ENCODE data around the gene MACROD1.
A peak's percentile ranks its signal among the peaks of the same experiment; 100 is the strongest.

Gene MACROD1

GRCh38 chr11:64150481-64151239, 15.3 kb downstream of the MACROD1 start:
- DNase-seq, result no peak

GRCh38 chr11:64150051-64150450, 15.9 kb downstream of the MACROD1 start:
- DNase-seq, result no peak

- DNase-seq, result no peak
Observed at GRCh38 chr11:64148917-64149617, 16.8 kb downstream of the MACROD1 start.

DNA sequence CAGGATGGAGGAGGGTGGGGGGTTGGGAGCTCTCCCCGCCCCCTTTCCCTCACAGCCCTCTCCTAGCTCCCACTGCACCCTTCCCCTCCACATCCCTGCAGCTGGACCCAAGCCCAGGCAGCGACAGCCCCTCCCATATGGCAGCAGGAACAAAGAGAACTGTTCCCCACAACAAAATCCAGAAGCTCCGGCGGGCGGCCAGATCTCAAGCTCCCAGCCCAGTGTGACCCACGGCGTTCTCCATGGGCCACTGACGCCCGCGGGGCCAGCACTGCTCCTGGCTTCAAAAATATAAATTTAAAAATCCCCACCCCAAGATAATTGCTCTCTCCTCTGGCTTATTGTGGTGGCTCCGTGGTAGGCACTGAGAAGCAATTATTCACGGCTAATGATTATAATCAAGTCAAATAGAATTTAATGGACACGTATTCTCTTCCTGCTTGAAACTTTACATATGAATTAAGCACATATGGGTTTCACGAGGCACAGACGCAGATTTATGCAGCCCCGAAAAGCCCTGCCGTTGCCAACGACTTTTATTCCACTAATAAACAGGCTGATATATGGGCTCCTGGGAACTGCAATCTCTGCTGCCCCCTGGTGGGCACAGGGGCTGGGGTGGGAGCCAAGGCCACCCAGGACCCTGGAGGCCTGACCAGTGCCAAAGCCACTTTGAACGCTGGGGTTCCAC, 17.5 kb downstream of the MACROD1 start:
- peak; percentile 51 to 61 (median 52) for DNase-seq

DNA sequence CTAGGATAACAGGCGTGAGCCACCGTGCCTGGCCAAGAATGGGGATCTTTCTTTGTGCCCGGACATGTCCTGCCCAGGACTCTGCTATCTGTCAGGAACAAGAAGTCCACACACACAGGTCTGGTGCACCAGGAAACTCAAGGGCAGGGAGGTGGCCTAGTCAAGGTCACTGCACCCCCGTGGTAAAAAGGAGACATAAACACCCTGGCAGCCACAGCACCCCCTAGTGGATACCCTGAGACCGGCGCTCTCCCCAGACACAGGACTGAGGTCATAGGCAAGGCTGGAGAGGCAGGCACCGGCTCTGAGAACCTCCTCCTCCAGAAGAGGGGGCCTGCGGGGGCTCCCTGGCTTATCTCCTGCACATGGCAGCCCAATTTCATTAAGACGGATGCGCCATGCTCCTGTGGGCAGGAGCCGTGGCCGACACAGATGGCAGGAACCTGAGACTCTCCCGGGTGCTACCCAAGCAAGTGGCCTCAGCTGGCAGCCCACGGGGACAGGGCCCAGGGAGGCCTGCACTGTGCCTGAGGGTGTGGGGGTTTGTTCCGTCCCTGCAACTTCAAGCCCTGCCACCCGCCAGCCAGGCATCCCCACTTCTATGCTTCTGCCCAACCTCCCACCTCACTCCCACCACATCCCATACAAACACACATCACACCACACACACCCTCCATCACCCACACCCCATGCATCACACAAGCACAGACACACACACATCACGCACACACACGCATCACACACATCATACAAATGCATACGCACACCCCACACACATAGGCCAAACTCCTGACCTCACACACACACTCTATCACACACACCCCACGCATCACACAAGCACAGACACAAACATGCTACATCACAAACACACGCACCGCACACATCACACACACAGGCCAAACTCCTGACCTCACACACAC, 19.6 kb downstream of the MACROD1 start:
- DNase-seq, result peak in 4 of 5 experiments; percentile 17 to 71 (median 38)

DNA sequence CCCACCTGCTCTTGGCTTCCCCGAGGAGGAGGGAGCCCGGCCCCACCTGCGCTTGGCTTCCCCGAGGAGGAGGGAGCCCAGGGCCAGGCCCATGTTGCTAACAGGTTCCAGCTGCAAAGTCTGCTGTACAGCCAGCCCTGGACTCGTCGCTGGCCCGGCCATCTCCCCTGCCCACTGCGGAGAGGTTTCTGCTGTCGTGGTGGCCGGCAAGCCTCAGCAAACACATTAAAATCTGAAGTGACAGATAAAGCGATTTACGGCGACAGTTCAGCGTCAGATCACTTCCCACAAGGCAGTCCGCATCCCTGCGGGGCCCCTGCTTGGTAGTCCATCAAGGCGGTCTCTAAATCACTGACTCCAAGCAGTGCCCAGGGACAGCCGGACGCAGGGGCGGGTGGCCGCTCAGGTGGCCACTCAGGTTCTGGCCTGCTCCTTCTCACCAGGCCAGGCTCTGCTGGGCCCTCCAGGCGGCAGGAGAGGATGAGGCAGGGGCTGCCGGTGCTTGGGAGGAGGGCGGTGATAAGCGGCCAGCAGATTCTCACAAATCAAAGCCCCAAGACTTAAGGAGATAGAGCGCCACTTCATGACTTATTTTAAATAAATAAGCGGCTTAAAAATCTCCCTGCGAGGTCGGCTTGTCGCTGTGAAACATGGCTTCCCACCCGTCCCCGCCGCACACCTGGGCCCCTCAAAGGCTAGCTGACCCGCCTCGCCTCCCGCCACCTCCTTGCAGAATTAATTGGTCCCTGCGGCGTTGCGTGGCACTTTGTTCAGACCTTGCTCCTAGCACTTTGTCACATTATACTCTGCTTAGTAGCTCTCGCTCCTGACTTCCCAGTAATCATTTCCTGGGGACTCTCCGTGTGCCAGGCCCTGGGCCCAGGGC, 21.1 kb downstream of the MACROD1 start:
- no peak for DNase-seq

- no peak for DNase-seq
Observed at GRCh38 chr11:64141081-64141783, 24.7 kb downstream of the MACROD1 start.

GRCh38 chr11:64140082-64140481, 25.8 kb downstream of the MACROD1 start:
- DNase-seq, result no peak

GRCh38 chr11:64139049-64139448, 26.9 kb downstream of the MACROD1 start:
- DNase-seq, result no peak

DNA sequence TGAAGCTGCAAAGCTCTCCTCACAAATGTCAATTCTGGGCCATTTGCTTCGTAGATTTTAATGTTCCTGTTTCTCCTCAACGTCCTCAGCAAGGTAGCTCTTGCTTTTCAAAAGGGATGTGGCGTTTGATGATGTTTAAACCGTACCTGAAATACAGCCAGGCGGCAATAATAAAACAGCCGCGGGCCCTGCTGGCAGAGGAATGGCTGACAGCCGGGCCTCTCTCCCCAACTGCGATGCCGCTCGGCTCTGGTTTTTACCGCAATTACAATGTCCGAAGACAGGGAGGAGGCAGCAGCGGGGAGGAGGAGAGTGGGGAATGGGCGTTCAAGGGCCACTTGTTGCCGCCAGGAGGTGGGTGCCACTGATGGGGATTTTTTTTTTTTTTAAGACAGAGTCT, 27.5 kb downstream of the MACROD1 start:
- no peak for DNase-seq

DNA sequence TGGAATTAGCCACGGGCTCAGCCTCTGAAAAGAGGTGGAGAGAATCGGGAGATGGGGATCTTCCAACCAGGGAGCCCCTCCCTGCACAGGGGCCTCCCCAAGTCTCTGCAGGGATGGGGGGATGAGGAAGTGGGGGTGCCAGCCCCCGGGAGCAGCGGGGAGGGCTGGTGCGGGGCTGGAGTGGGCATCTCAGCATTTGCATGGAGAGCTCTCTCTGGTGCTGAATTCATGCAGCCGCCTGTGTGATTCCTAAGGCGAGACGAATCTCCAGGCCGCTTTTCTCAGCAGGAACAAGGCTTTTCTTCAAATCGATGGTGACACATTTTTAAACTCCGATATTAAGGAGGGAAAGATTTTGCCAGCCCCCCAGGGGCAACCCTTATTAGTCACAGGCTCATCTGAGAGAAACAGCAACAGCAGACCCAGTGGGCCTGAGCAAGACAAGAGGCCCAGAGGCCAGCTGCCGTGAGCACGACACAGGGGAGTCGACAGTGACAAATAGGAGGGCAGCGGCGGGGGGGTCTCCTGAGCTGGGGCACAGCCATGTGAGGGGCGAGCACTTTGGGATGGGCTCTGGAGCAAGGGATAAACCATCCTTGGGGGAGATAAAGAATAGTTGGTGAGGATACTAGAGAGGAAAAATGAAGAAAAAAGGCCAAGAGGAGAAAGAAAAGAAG, 29.0 kb downstream of the MACROD1 start:
- DNase-seq, result no peak

DNA sequence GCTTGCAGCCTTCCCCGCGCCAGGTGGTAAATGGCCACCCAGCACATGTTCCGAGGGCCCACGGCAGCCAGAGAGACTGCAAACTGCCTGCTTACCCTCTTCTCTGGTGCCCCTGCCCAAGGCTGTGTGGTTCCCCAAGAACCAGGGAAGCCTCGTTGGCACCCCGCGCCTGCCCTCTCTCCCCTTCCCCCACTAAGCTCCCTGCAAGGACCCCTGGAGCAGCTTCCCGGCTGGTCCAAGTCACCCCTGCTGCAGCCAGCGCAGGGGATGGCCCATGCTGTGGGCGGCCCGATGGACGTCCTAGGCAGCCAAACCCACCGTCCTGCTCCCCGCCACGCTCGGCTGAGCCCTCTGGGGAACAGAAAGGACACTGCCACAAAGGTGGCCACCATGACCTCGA, 30.2 kb downstream of the MACROD1 start:
- no peak for DNase-seq

GRCh38 chr11:64134963-64135362, 30.9 kb downstream of the MACROD1 start:
- no peak for DNase-seq

DNA sequence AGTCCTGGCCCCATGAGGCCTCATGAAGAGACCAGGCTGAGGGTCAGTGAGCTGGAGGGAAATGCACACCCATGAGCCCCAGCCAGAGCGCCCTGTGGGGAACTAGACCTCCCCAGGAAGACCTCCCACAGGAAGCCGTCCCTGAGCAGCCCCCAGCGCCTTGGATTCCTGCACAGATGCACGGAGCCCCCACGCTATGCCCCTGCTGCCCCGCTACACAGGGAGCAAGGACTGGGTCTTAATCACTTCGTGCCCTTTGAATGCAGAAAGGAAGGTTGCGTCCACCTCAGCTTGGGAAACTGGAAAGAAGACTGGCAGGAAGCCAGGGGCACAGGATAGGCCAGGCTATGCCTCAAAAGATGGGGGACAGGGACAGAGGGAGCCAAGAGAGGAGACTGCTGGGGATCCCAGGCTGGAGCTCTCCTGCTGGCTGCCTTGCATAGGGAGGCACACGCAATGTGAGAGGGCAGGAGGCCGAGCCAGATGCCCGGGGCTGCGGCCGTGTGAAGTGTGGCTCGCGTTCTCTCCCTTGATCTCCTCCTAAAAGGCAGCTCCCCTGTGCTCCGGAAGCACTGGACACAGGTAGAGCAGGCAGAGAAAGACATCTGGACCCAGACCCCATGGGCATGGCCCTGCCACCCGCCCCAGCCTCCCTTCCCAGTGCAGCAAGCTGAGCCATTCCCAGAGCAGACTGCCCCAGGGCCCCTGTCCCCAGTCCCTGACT, 32.8 kb downstream of the MACROD1 start:
- no peak for DNase-seq

- no peak for DNase-seq
Observed at GRCh38 chr11:64132191-64132771, 33.6 kb downstream of the MACROD1 start.

- no peak for DNase-seq
Observed at GRCh38 chr11:64131683-64132190, 34.2 kb downstream of the MACROD1 start.

DNA sequence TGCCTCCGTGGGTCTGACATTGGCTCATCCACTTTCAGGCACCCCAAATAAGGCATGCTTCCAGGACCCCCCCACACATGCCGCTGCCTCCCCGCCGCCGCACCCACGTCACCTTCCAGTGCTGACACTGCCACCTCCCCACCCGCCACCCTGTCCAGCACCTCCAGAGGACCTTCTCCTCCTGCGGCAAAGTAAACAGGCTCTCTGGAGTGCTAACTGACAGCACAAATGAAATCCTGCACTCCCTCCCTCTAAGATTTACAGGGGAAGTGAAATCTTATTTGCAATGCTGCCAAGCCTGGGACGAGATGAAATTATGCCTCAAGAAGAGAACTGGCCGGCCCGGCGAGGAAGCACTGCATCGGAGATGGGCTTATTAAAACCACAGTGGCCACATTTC, 35.3 kb downstream of the MACROD1 start:
- DNase-seq, result no peak

- DNase-seq, result no peak
Observed at GRCh38 chr11:64129403-64129802, 36.5 kb downstream of the MACROD1 start.

Measured in T-helper 2 cell (primary cell).